ENCODE results near the gene RBP5. TPM values are rescaled to one million over a fixed set of nuclear protein-coding genes. Genes with fewer than 3 reads are reported as not detected.

RBP5 gene
- total RNA-seq, 1 donor from 2014 or later: not detected

- Mint-ChIP-seq H3K9me3 (peaks cover 11% of the 10 kb centered on the region), H3K4me3 (no peak overlapping the region), H3K27ac (no peak overlapping the region), H3K36me3 (ENCODE audit: low read depth) (peaks cover 36% of the 10 kb centered on the region), H3K4me1 (peaks cover under 1% of the 10 kb centered on the region), H3K27me3 (no peaks in the 10 kb centered on the region)
- POLR2A ChIA-PET: interaction anchor here (0.6 kb wide), 1 partner anchor 225 kb away, joined by 3 read pairs; no protein-coding TSS in a partner anchor
- no peak for DNase-seq
- CTCF ChIA-PET: interaction anchor here (2.0 kb wide), 1 partner anchor 11 kb away, joined by 7 read pairs; no protein-coding TSS in a partner anchor
- no peak for ATAC-seq (ENCODE audit: low read depth)
- intact Hi-C loops (cut with micrococcal nuclease): no loop called here
- TF ChIP-seq, protein P1, sequence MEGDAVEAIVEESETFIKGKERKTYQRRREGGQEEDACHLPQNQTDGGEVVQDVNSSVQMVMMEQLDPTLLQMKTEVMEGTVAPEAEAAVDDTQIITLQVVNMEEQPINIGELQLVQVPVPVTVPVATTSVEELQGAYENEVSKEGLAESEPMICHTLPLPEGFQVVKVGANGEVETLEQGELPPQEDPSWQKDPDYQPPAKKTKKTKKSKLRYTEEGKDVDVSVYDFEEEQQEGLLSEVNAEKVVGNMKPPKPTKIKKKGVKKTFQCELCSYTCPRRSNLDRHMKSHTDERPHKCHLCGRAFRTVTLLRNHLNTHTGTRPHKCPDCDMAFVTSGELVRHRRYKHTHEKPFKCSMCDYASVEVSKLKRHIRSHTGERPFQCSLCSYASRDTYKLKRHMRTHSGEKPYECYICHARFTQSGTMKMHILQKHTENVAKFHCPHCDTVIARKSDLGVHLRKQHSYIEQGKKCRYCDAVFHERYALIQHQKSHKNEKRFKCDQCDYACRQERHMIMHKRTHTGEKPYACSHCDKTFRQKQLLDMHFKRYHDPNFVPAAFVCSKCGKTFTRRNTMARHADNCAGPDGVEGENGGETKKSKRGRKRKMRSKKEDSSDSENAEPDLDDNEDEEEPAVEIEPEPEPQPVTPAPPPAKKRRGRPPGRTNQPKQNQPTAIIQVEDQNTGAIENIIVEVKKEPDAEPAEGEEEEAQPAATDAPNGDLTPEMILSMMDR (IDR thresholded peaks at IDR 0.05): no peak
Observed at GRCh38 chr12:7101694-7102131, 27.0 kb downstream of the RBP5 start.

DNA sequence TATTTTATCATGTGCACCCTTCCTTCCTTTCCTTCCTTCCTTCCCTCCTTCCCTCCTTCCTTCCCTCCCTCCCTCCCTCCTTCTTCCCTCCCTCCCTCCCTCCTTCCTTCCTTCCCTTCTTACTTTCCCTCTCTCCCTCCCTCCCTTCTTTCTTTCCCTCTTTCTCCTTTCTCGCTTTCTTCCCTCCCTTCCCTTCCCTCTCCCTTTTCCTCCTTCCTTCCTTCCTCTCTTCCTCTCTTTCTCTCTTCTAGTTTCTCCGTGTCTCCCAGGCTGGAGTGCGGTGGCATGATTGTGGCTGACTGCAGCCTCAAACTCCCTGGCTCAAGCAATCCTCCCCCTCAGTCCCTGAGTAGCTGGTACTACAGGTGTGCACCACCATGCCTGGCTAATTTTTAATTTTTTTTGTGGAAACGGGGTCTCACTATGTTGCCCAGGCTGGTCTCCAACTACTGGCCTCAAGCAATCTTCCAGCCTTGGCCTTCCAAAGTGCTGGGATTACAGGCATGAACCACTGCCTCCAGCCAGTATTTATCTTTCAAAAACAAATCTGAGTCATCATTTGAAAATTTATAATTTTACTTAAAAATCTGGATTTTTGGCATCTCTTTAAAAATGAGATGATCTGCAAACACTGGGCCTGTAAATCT lies 27.5 kb downstream of the RBP5 start:
- TF ChIP-seq, protein P1 (IDR thresholded peaks at IDR 0.05): no peak
- Mint-ChIP-seq H3K4me3 (no peak overlapping the region), H3K27ac (no peak overlapping the region), H3K27me3 (no peaks in the 10 kb centered on the region), H3K9me3 (peaks cover 7% of the 10 kb centered on the region), H3K4me1 (no peaks in the 10 kb centered on the region), H3K36me3 (ENCODE audit: low read depth) (peaks cover 31% of the 10 kb centered on the region)
- no peak for ATAC-seq (ENCODE audit: low read depth)
- intact Hi-C loops (cut with micrococcal nuclease): no loop called here
- DNase-seq: no peak
- ChIA-PET CTCF (no interaction called here), POLR2A (no interaction called here)

DNA sequence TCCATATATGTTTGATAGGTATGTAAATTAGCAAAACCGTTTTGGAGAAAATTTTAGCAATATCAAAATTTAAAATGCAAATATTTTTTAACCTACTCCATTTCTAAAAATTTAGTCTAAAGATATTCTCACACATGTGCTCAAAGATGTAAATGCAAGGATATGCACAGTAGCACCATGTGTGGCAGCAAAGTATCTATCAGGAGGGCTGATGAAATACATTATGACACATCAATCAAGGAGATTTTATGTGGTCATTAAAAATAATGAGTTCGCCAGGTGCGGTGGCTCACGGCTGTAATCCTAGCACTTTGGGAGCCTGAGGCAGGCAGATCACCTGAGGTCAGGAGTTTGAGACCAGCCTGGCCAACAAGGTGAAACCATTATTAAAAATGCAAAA lies 28.4 kb downstream of the RBP5 start:
- Mint-ChIP-seq H3K27ac (no peak overlapping the region), H3K9me3 (no peaks in the 10 kb centered on the region), H3K36me3 (ENCODE audit: low read depth) (peaks cover 23% of the 10 kb centered on the region), H3K4me3 (no peak overlapping the region), H3K27me3 (no peaks in the 10 kb centered on the region), H3K4me1 (no peaks in the 10 kb centered on the region)
- CTCF ChIA-PET: no interaction called here
- ATAC-seq (ENCODE audit: low read depth): no peak
- POLR2A ChIA-PET: no interaction called here
- intact Hi-C loops (cut with micrococcal nuclease): no loop called here
- TF ChIP-seq, protein P1 (IDR thresholded peaks at IDR 0.05): no peak
- DNase-seq: no peak

DNA sequence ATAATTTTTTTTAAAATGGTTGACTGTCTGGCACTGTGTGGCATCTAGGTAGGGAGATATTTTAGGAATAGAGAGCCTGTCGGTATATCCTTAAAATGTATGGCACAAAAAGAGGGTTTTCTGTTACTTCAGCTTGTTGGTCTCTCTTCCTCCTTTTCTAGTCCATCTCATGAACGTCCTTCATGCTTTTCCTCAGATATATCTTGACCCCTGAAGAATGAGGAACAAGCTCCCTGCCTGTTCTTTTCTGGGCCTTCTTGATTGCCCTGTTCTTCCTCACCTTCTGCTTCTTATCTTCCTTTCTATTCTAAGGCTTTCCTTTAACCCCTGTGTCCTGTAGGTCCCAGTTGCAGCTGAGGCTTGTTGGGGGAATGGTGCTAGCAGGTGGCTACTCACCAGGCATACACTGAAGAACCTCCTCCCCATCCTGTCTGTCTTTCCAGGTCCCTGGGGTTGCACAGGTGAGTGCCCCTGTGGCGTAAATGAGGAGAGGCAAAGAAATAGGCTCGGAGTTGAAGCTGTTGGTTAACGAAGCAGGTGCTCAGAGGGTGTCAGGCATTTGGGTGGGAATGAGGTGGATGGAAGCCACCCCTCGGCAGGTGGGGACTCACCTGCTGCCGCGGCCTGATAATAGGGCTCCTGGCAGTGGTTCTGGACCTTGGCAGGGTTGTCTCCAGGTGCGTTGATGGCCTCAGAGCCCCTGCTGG lies 29.2 kb downstream of the RBP5 start:
- TF ChIP-seq, protein P1 (IDR thresholded peaks at IDR 0.05): no peak
- no peak for ATAC-seq (ENCODE audit: low read depth)
- POLR2A ChIA-PET: interaction anchor here (0.6 to 0.7 kb wide), 2 partner anchors 166 to 208 kb away, joined by 3 to 7 read pairs; no protein-coding TSS in a partner anchor
- no peaks in the 10 kb centered on the region for H3K27me3 Mint-ChIP-seq
- H3K4me3 Mint-ChIP-seq: no peak overlapping the region
- H3K36me3 Mint-ChIP-seq (ENCODE audit: low read depth): peaks cover 21% of the 10 kb centered on the region
- H3K4me1 Mint-ChIP-seq: no peaks in the 10 kb centered on the region
- intact Hi-C loops (cut with micrococcal nuclease): no loop called here
- no peak overlapping the region for H3K27ac Mint-ChIP-seq
- CTCF ChIA-PET: no interaction called here
- H3K9me3 Mint-ChIP-seq: no peaks in the 10 kb centered on the region
- DNase-seq: no peak

DNA sequence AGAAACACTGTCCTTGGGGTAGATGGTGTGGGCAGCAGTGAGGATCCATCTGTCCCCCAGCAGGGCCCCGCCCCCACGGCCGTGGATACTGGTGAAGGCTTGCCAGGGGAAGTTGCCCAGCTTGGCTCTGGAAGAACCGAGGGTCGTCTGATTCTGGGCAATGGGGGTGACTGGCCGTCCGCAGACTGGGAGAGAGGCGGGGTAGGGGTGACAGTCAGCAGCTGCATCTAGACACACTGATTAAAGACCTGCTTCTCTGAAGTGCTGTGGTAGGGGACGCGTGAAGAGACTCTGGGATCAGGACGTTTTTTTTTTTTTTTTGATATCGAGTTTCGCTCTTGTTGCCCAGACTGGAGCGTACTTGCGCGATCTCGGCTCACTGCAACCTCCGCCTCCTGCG lies 31.7 kb downstream of the RBP5 start:
- CTCF ChIA-PET: no interaction called here
- Mint-ChIP-seq H3K27me3 (no peaks in the 10 kb centered on the region), H3K36me3 (ENCODE audit: low read depth) (peaks cover 9% of the 10 kb centered on the region), H3K4me1 (peaks cover 7% of the 10 kb centered on the region), H3K27ac (no peak overlapping the region), H3K4me3 (no peak overlapping the region), H3K9me3 (no peaks in the 10 kb centered on the region)
- intact Hi-C loops (cut with micrococcal nuclease): no loop called here
- DNase-seq (no peak), ATAC-seq (ENCODE audit: low read depth) (no peak)
- TF ChIP-seq, protein P1 (IDR thresholded peaks at IDR 0.05): no peak
- POLR2A ChIA-PET: interaction anchor here (0.6 to 0.7 kb wide), 3 partner anchors 15 to 71 kb away, joined by 3 to 8 read pairs (median 3); no protein-coding TSS in a partner anchor

Data from activated B cell treated with CpG ODN at 0.5 μM for 24 hours (primary cell).